GM19395 (cell line): Measurements from ENCODE around the gene CCDC191.

ENCODE experiments used
- ATAC-seq: cut with Tn5 transposase; IDR thresholded peaks from one replicate; pipeline ENCODE4 v1.9.1; 2021; ENCODE audit warnings: mild to moderate bottlenecking, moderate library complexity; ENCODE audit not compliant: unreplicated experiment

Gene CCDC191

GRCh38 chr3:113966172-113966571 is 90.2 kb downstream of the CCDC191 start:
- no peak for ATAC-seq

- no peak for ATAC-seq
These were observed 92.4 kb downstream of the CCDC191 start for GRCh38 chr3:113963879-113964278.

DNA sequence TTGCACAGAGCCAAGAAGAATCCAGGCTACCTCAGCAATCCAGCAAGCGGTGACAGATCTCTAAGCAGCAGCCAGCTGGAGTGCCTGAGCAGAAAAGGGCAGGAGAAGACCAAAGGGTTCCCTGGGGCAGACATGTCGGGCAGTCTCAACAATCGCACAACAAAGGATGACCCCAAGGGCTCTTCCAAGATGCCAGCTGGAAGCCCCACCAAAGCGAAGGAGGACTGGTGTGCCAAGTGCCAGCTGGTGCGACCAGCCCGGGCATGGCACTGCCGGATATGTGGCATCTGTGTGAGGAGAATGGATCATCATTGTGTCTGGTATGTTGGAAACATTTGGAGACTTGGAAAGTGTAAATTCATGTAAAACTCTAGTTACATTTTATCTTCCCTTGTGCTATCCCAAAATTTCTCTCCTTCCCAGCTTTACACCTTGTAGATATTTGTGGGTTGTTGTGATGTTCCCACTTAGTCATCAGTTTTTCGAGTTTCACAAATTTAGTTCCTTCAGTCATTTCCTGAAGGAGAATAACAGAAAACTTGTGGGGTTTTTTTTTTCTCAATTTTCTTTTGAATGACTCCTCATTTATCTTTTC is 102.1 kb downstream of the CCDC191 start:
- no peak for ATAC-seq

DNA sequence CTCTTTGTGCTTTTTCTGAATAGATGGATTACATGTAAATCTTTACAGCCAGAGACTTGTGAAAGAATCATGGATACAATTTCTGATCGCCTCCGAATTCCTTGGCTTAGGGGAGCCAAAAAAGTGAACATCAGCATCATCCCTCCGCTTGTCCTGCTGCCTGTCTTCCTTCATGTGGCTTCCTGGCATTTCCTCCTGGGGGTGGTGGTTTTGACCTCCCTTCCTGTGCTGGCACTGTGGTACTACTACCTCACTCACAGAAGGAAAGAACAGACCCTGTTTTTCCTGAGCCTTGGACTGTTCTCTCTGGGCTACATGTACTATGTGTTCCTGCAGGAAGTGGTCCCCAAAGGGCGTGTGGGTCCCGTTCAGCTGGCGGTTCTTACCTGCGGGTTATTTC is 102.6 kb downstream of the CCDC191 start:
- ATAC-seq, result no peak

DNA sequence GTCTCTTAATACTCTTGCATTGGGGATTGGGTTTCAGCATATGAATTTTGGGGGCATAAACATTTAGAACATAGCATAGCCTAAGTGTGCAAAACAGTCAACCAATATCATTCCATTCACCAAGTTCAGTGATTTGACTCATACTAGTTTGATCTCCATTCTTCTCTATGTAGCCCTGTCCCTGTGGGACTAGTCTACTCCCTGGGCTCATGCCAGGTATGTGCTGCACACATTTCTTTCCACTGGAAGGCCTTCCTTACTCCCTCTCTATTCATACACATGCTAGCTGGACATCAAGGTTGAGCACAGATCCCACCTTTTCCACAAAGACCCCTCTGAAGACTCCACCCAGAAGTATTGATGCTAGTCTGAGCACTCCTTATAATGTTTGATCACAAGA is 103.4 kb downstream of the CCDC191 start:
- no peak for ATAC-seq

DNA sequence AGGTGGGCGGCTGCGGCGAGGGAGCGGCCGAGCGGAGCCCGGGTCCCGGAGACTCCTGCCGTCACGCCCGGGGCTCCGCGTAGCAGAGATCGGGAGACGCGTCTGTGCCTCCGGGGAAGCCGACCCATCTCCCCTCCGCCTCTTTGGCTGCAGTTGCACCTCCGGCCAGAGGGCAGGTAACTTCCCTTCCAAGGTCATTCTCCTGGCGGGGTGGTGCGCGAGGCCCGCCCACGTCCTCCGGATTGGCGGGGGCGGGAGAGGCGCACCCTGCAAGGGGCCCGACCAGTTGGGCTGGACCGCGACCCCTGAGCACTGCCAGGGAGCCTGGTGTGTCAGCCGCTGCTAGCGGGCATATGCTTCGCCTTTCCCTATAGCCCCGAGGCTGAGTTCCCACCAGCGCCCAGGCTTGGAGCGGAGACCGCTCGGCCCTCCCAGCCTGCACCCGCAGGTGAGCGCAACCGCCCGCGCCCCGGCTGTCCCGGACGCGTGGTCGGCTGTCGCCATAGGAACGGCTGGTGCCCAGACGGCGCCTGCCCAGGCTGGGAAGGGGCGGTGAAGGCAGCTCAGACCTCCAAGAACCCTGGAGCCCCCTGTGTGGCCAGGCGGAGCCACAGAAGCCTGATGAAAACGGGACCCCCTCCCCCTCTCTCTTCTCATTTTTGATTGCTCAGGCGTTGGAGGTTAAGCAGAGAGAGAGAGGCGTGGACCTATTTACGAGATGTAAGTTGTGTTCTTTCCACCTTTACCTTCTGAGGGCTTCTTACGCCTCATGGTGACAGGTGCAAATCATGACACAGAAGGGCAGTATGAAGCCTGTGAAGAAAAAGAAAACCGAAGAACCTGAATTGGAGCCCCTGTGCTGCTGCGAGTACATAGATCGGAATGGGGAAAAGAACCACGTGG is 108.1 kb downstream of the CCDC191 start:
- ATAC-seq, result peak; percentile 67

DNA sequence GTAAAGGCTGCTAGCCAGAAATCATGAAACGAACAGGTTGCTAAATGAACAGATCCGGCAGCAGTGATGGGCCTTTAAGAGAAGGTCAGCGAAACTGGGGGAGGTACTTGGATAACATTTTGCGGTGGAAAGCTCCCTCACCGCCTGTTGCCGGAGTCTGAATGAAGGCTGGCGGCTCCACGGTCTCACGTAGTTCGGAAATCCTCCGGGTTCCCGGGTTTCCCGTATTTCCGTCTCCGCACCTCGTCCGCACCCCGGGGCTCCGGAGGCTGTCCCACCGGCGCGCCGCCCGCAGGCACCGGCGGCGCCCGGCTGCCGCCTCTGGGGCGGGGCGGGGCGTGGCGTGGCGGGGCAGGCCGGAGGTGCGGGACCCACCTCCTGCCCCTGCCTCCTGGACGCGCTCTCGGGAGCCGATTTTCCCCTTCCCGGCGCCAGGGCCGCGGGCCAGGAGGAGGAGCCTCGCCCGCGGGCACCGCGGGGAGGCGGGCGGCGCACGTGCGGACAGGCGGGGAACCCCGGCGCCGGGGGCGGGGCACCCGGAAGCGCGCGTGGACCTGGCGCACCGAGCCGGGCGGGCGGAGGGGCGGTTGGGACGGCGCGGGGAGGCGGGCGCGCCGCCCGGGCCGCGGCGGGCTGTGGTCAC is 108.8 kb downstream of the CCDC191 start, which contains the start of gene ZDHHC23:
Gene ZDHHC23 (plus strand): TSS at position 642 of the 643 bp plus-strand sequence. CDS start 790 bp downstream, outside the sequence.
- peak; percentile 71 for ATAC-seq

DNA sequence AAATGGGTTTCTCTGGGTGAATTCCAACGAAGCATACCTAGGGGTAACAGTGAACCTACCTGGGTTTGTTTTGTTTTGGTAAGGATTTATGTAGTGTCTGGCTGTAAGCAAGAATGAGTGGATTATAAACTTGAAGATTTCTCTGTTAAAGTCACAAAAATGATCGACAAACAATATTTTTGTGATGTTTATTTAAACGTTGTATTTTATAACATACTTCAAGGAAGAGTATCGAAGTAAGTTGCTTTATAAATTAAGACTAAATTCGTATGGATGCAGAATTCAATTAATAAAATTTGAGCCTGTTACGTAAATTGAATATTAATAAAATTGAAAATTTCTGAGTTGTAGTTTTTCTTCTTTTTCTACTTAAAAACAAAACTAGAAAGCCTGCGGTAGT is 109.5 kb downstream of the CCDC191 start:
- ATAC-seq, result no peak

DNA sequence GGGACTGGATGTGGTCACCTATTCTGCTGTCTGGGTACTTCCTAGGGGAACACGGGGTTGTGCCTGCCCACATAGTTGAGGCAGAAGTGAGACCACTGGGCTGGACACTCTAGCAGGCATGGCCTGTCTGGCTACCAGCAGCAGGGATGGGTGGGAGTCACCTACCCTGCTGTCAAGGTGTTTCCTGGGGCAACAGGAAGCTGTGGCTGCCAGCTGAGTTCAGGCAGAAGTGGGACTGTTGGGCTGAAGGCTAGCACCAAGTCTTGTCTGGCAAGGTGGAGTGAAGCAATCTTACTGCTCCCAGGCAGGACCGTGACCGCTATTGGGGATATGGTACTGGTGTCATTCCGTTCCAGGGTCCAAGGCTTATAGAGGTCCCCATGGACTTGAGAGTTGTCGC is 128.8 kb downstream of the CCDC191 start:
- ATAC-seq, result no peak

GRCh38 chr3:113914646-113915045 is 141.7 kb downstream of the CCDC191 start:
- ATAC-seq, result no peak
